Kidney (tissue), 14 donors: Measurements from ENCODE around the gene PREP. TPM values are rescaled to one million over a fixed set of nuclear protein-coding genes. Genes with fewer than 3 reads are reported as not detected.

Experiments
- DNase-seq, 5 donors: peaks; one replicate each; pipeline ENCODE4 v3.0.0-alpha.2; 2013 to 2020
- FAIRE-seq: peaks from 2 replicates; lab custom pipeline; 2012; peaks lifted over from hg19 to GRCh38; lab: Jason Lieb, UNC
- H3K27ac ChIP-seq, 2 donors: one replicate each; pipeline ENCODE4 v1.7.0; 2013; ENCODE audit warnings: low read depth in 2 of 2, low read length in 2 of 2, inconsistent platforms in 1 of 2
- H3K27me3 ChIP-seq: one replicate; pipeline ENCODE4 v1.7.1; 2013; ENCODE audit warnings: low read length, inconsistent platforms; ENCODE audit not compliant: control insufficient read depth, insufficient read depth
- H3K36me3 ChIP-seq, 3 donors: one replicate each; pipeline versions ENCODE4 v1.7.0 to v1.7.1; 2013; ENCODE audit warnings: low read length in 3 of 3, control low read depth in 1 of 3, inconsistent platforms in 1 of 3; ENCODE audit not compliant: insufficient read depth in 3 of 3, control insufficient read depth in 2 of 3
- H3K4me1 ChIP-seq, 3 donors: one replicate each; pipeline versions ENCODE4 v1.7.0 to v1.7.1; 2013; ENCODE audit warnings: low read length in 3 of 3, inconsistent platforms in 1 of 3, low read depth in 1 of 3; ENCODE audit not compliant: control insufficient read depth in 2 of 3, insufficient read depth in 2 of 3
- H3K4me3 ChIP-seq, 3 donors: one replicate each; pipeline versions ENCODE4 v1.7.0 to v1.8.1; 2013; ENCODE audit warnings: low read length in 3 of 3, control low read depth in 1 of 3, inconsistent platforms in 1 of 3
- H3K9ac ChIP-seq, 3 donors: one replicate each; pipeline versions ENCODE4 v1.7.0 to v1.7.1; 2013; ENCODE audit warnings: low read length in 3 of 3, control low read depth in 1 of 3, inconsistent platforms in 1 of 3
- H3K9me3 ChIP-seq, 3 donors: one replicate each; pipeline versions ENCODE4 v1.7.0 to v1.7.1; 2013; ENCODE audit warnings: low read length in 3 of 3, control low read depth in 1 of 3, inconsistent platforms in 1 of 3; ENCODE audit not compliant: control insufficient read depth in 2 of 3, insufficient read depth in 1 of 3
- CTCF ChIP-seq: IDR thresholded peaks from 3 replicates; pipeline ENCODE4 v1.5.1; 2012; ENCODE audit warnings: mild to moderate bottlenecking, moderate library complexity, borderline replicate concordance; ENCODE audit not compliant: insufficient read depth; ENCODE audit errors: extremely low read depth
- intact Hi-C: fragments of 100-400 bp; cut with DNase I; formaldehyde crosslinking; loops from one replicate; pipeline ENCODE4 v1.11.1; 2022
- polyA plus RNA-seq: library from polyadenylated mRNA; stranded (reverse); fragments of 350-450 nt; fragmentation: Illumina TruSeq; extraction: RNeasy Lipid Tissue Mini Kit (QIAGEN cat#74804); gene quantifications from one replicate; pipeline ENCODE4 v1.2.3, GENCODE V29; 2014; ENCODE audit warnings: low read depth, low replicate concordance; ENCODE audit not compliant: insufficient read depth
- total RNA-seq: library from RNA; stranded (reverse); fragmentation: NEBNext Ultra II Directional; extraction: Animal tissue kit (Norgen Biotek cat#: 25700); gene quantifications from one replicate; pipeline ENCODE4 v1.2.1, GENCODE V29; 2021
- donor health status: control.
- donor health status: control.
- donor health status: control.
- donor health status: control.
- donor health status: control.
- donor health status: DM: yes; HTN: yes; CAD: no.
- donor health status: Normal renal cell carcinoma (clear cell type).

Gene PREP
- total and polyA plus RNA-seq, 2 donors from 2014 or later: 13.4 to 20.1 TPM

DNA sequence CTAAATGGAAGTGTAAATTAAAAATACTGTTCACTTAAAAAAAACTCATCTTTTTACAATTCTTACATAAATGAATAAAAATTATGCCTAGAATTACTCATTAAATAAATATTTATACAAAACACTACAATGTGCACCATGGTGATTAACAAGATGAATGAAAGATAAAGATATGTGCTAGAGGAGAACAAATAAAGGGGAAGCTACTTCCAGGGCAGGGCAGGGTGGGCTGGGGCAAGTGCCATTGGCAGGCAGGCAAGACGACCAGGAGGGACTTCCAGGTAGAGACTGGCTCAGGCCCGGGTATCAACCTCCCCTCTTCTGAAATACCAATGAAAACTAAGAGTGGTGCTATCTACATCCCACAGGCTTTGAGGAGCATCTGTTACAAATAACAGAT lies 20.4 kb downstream of the PREP start:
- no peak overlapping the region for H3K4me3 ChIP-seq
- no peak for TF ChIP-seq CTCF
- DNase-seq: no peak
- intact Hi-C loops: no loop called here
- no peaks in the 10 kb centered on the region for H3K27me3 ChIP-seq
- no peaks in the 10 kb centered on the region for H3K9me3 ChIP-seq
- no peak overlapping the region for H3K9ac ChIP-seq
- no peak overlapping the region for H3K27ac ChIP-seq
- no peaks in the 10 kb centered on the region for H3K4me1 ChIP-seq
- no peaks in the 10 kb centered on the region for H3K36me3 ChIP-seq
- FAIRE-seq: no peak

DNA sequence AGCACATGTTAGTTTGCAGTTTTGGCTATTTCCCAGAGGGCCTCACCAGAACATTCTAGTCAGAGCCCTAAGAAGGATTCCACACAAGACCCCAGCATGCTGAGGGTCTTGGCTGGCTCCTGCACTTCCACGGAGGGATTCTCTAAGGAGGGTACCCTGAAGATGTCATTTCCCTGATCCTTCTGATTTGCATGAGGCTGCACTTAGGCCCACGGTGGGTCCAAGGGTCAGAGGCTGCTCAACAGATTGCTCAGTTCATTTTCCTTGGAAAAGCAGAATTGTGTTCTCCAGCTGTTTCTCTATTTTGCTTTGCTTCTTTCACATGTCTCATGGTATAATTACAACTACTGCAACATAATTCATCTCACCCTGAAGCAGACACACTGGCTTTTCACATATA lies 22.2 kb downstream of the PREP start:
- Histone ChIP-seq H3K9ac (no peak overlapping the region), H3K4me3 (no peak overlapping the region), H3K9me3 (no peaks in the 10 kb centered on the region), H3K36me3 (peaks cover 0 to 3% (median 0%) of the 10 kb centered on the region in 3 donors), H3K27me3 (no peaks in the 10 kb centered on the region), H3K4me1 (no peaks in the 10 kb centered on the region), H3K27ac (no peak overlapping the region)
- no peak for FAIRE-seq
- intact Hi-C loops: no loop called here
- TF ChIP-seq CTCF: no peak
- no peak for DNase-seq

DNA sequence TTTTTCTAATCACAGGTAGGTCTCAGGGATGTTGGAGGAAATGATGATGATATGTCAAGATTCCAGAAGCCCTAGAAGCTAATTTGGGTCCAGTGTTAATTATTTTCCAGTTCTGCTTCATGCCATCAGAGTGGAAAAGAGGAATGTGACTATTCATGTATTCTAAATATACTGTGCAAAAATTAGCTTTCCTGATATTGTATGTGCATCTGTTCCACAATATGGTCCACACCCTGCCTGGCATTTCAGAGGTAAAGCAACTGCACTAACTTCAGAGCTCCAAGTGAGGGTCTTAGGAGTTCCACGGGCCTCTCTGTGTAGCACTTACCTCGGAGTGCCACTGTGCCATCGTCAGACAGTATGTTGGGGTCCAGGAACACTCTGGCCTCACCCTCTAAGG lies 27.1 kb downstream of the PREP start:
- no peak overlapping the region for H3K27ac ChIP-seq
- H3K36me3 ChIP-seq: peaks cover 0 to 14% (median 6%) of the 10 kb centered on the region in 3 donors
- TF ChIP-seq CTCF: no peak
- no peak overlapping the region for H3K4me3 ChIP-seq
- no peak for FAIRE-seq
- no peaks in the 10 kb centered on the region for H3K27me3 ChIP-seq
- no peak for DNase-seq
- H3K4me1 ChIP-seq: no peaks in the 10 kb centered on the region
- H3K9ac ChIP-seq: no peak overlapping the region
- intact Hi-C loops: no loop called here
- H3K9me3 ChIP-seq: no peaks in the 10 kb centered on the region

DNA sequence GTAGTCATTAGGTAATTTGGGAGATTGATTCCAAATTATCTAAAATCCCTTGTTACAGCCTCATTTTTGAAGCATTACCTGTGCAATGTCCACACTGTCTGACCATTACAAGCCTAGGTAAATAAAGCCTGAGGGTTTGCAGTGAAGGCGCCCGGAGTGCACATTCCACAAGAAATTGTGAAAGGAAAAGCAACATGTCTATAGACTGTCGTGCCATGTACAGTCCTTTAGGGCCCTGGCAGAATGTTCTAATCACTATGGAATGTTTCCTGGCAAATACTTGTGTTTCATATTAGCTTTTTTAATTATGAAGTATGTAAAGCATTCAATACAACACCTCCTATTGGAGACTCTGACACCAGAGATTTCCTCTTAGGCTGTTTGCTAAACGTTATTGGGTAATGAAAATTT lies 28.9 kb downstream of the PREP start:
- Histone ChIP-seq H3K36me3 (peaks cover 0 to 14% (median 6%) of the 10 kb centered on the region in 3 donors), H3K27ac (no peak overlapping the region), H3K9ac (no peak overlapping the region), H3K9me3 (no peaks in the 10 kb centered on the region), H3K4me1 (no peaks in the 10 kb centered on the region), H3K27me3 (no peaks in the 10 kb centered on the region), H3K4me3 (no peak overlapping the region)
- intact Hi-C loops: no loop called here
- TF ChIP-seq CTCF: no peak
- no peak for DNase-seq
- FAIRE-seq: no peak
